HCT116 (cell line): ENCODE results near the gene HAVCR2. TPM values are rescaled to one million over a fixed set of nuclear protein-coding genes. Genes with fewer than 3 reads are reported as not detected.

ENCODE experiments used
- ATAC-seq: fragments of 200-7000 bp; cut with Tn5 transposase; 2 replicates; pipeline ENCODE4 v1.9.1; 2020; ENCODE audit warnings: mild to moderate bottlenecking, moderate library complexity
- BruUV-seq: library from RNA; stranded (reverse); fragments of 400-500 nt; replicated peaks from 2 replicates; lab custom pipeline; 2021; lab: Mats Ljungman, UMichigan
- CTCF ChIA-PET: fragments of 300-600 bp; sonication (Branson Sonifier 250); formaldehyde crosslinking; loops from one replicate; lab custom pipeline; 2021; ENCODE audit warnings: antibody characterized with exemption; lab: Charles Lee
- POLR2A ChIA-PET: fragments of 300-600, 350-600 bp; sonication (Branson Sonifier 250); formaldehyde crosslinking; loops from one replicate; lab custom pipeline; 2021; ENCODE audit warnings: antibody characterized with exemption; lab: Charles Lee
- RAD21 ChIA-PET, 2 experiments: fragments of 300-600 bp; sonication (Branson Sonifier 250); formaldehyde crosslinking; loops; one replicate each; lab custom pipeline; 2023; ENCODE audit warnings: low total read pairs in 2 of 2; ENCODE audit not compliant: uncharacterized antibody in 2 of 2, unreplicated experiment in 2 of 2, low non-redundant PET in 1 of 2; lab: Charles Lee
- DNase-seq: peaks from one replicate; pipeline ENCODE4 v3.0.0-alpha.2; 2010; ENCODE audit warnings: low read depth, low spot score
- H2AFZ ChIP-seq: fragments of 200-600 bp; shearing (Covaris generic), sonication (generic); 2 replicates; pipeline ENCODE4 v1.6.1; 2017; ENCODE audit warnings: low read depth, mixed run types, mixed read lengths, antibody characterized with exemption, low read length; ENCODE audit not compliant: poor library complexity, severe bottlenecking
- H3K27ac ChIP-seq: 2 replicates; pipeline ENCODE4 v1.5.1; 2012; ENCODE audit warnings: low read depth, low read length
- H3K27me3 ChIP-seq: fragments of 200-600 bp; sonication (generic); 2 replicates; pipeline ENCODE4 v1.6.1; 2016; ENCODE audit warnings: mixed run types, low read length, mixed read lengths; ENCODE audit not compliant: insufficient read depth
- H3K36me3 ChIP-seq, 2 experiments: fragments of 200-500 bp in 1 of 2; fragments of 200-600 bp in 1 of 2; sonication (Bioruptor generic) in 1 of 2; sonication (generic) in 1 of 2; 2 replicates each; pipeline versions ENCODE4 v1.5.1 to v1.6.1; 2014 to 2016; ENCODE audit warnings: low read length in 2 of 2, inconsistent platforms in 1 of 2, mixed read lengths in 1 of 2, mixed run types in 1 of 2; ENCODE audit not compliant: insufficient read depth in 2 of 2, control insufficient read depth in 1 of 2
- H3K4me1 ChIP-seq, 2 experiments: fragments of 200-600 bp in 1 of 2; sonication (generic) in 1 of 2; 2 replicates each; pipeline versions ENCODE4 v1.5.1 to v1.6.1; 2012 to 2017; ENCODE audit warnings: low read length in 2 of 2, inconsistent platforms in 1 of 2, mild to moderate bottlenecking in 1 of 2, mixed read lengths in 1 of 2, mixed run types in 1 of 2, moderate library complexity in 1 of 2; ENCODE audit not compliant: insufficient read depth in 2 of 2, control insufficient read depth in 1 of 2
- H3K4me2 ChIP-seq: fragments of 200-600 bp; sonication (generic); 2 replicates; pipeline ENCODE4 v1.6.1; 2017; ENCODE audit warnings: mixed run types, low read length, mixed read lengths
- H3K4me3 ChIP-seq, 2 experiments: fragments of 200-600 bp in 1 of 2; sonication (generic) in 1 of 2; replicated peaks in 1 of 2; 2 replicates each; pipeline ENCODE4 v1.5.1; 2011 to 2016; ENCODE audit warnings: low read length in 2 of 2, control low read depth in 1 of 2, low read depth in 1 of 2, mild to moderate bottlenecking in 1 of 2, mixed read lengths in 1 of 2, mixed run types in 1 of 2
- H3K79me2 ChIP-seq: fragments of 200-600 bp; sonication (generic); 2 replicates; pipeline ENCODE4 v1.6.1; 2017; ENCODE audit warnings: mild to moderate bottlenecking, mixed run types, low read length, moderate library complexity, mixed read lengths; ENCODE audit not compliant: insufficient read depth
- H3K9ac ChIP-seq: fragments of 200-600 bp; sonication (generic); 2 replicates; pipeline ENCODE4 v1.6.1; 2016; ENCODE audit warnings: low read length, mixed read lengths
- H3K9me2 ChIP-seq: fragments of 200-600 bp; sonication (generic), shearing (Covaris generic); 2 replicates; pipeline ENCODE4 v1.6.1; 2017; ENCODE audit warnings: mixed run types, mild to moderate bottlenecking, moderate library complexity; ENCODE audit not compliant: insufficient read depth
- H3K9me3 ChIP-seq, 2 experiments: fragments of 200-500 bp in 1 of 2; fragments of 200-600 bp in 1 of 2; sonication (Bioruptor generic) in 1 of 2; sonication (generic) in 1 of 2; 2 replicates each; pipeline ENCODE4 v1.6.1; 2014 to 2017; ENCODE audit warnings: low read length in 2 of 2, mixed read lengths in 2 of 2, inconsistent platforms in 1 of 2, low read depth in 1 of 2, mild to moderate bottlenecking in 1 of 2, mixed run types in 1 of 2, moderate library complexity in 1 of 2; ENCODE audit not compliant: control insufficient read depth in 1 of 2, insufficient read depth in 1 of 2
- H4K20me1 ChIP-seq: fragments of 200-600 bp; sonication (generic), shearing (Covaris generic); 2 replicates; pipeline ENCODE4 v1.6.1; 2017; ENCODE audit warnings: mixed run types, mild to moderate bottlenecking, moderate library complexity; ENCODE audit not compliant: insufficient read depth
- CEBPB ChIP-seq: IDR thresholded peaks from 2 replicates; pipeline ENCODE4 v1.6.1; 2012; ENCODE audit warnings: low read depth
- EZH2 ChIP-seq: fragments of 200-600 bp; sonication (generic); IDR thresholded peaks from 2 replicates; pipeline ENCODE4 v1.6.1; 2017; ENCODE audit warnings: antibody characterized with exemption, mixed run types
- SP1 ChIP-seq: IDR thresholded peaks from 2 replicates; pipeline ENCODE4 v1.6.1; 2012; ENCODE audit warnings: low read depth
- SRF ChIP-seq: IDR thresholded peaks from 2 replicates; pipeline ENCODE4 v1.6.1; 2012; ENCODE audit warnings: low read depth
- intact Hi-C: fragments of 100-400 bp; cut with micrococcal nuclease; formaldehyde crosslinking; loops from 2 replicates; pipeline ENCODE4 v1.10.0; 2022
- total RNA-seq: library from RNA; stranded (reverse); gene quantifications from one replicate; pipeline ENCODE4 v1.2.1, GENCODE V29; 2021; ENCODE audit not compliant: unreplicated experiment
- TF ChIP-seq, protein P1 (sequence below), 3 experiments: fragments of 200-600 bp in 1 of 3; sonication (generic) in 1 of 3; IDR thresholded peaks in 2 of 3; conservative IDR thresholded peaks in 1 of 3; 2 replicates each; pipeline ENCODE4 v1.5.1; 2012 to 2017; ENCODE audit warnings: low read depth in 2 of 3, low read length in 2 of 3, antibody characterized with exemption in 1 of 3, borderline replicate concordance in 1 of 3, control low read depth in 1 of 3, mild to moderate bottlenecking in 1 of 3, mixed read lengths in 1 of 3, mixed run types in 1 of 3, moderate library complexity in 1 of 3; ENCODE audit not compliant: insufficient read depth in 1 of 3
- TF ChIP-seq, protein P2 (sequence below): IDR thresholded peaks from 2 replicates; pipeline ENCODE4 v1.6.1; 2012
- TF ChIP-seq, protein P3 (sequence below): IDR thresholded peaks from 2 replicates; pipeline ENCODE4 v1.6.1; 2011; ENCODE audit warnings: mild to moderate bottlenecking, low read length, moderate library complexity; ENCODE audit not compliant: insufficient replicate concordance; ENCODE audit errors: extremely low read depth

The HAVCR2 gene
- total RNA-seq, 1 experiment from 2014 or later: 0.07 TPM

DNA sequence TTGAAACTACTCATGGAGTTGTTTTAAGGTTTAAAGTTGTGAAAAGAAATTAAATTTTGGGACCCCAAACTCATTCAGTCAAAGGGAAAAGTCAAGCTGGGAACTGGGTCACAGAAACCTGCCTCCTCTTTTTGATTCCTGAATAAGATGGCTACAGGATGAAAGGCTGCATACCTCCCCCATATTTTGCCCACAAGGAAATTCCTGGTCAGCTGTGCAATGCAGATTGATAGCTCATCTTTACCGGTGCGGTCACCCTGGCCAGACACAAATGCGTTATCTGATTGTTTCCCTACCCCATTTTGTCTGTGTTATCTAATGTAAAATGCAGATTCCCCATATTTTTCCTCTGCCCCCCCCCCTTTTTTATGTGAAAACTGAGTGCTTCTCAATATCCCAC is 1.3 kb downstream of the HAVCR2 start:
- TF ChIP-seq SP1 (no peak), CEBPB (no peak), EZH2 (no peak), SRF (no peak)
- TF ChIP-seq, protein P1, sequence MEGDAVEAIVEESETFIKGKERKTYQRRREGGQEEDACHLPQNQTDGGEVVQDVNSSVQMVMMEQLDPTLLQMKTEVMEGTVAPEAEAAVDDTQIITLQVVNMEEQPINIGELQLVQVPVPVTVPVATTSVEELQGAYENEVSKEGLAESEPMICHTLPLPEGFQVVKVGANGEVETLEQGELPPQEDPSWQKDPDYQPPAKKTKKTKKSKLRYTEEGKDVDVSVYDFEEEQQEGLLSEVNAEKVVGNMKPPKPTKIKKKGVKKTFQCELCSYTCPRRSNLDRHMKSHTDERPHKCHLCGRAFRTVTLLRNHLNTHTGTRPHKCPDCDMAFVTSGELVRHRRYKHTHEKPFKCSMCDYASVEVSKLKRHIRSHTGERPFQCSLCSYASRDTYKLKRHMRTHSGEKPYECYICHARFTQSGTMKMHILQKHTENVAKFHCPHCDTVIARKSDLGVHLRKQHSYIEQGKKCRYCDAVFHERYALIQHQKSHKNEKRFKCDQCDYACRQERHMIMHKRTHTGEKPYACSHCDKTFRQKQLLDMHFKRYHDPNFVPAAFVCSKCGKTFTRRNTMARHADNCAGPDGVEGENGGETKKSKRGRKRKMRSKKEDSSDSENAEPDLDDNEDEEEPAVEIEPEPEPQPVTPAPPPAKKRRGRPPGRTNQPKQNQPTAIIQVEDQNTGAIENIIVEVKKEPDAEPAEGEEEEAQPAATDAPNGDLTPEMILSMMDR (IDR thresholded peaks at IDR 0.05 in 2 of 3, conservative IDR thresholded peaks at IDR 0.05 in 1 of 3; ENCODE audit: borderline replicate concordance in 1 of 3, insufficient read depth in 1 of 3, low read depth in 2 of 3, low read length in 2 of 3): no peak
- TF ChIP-seq, protein P2, sequence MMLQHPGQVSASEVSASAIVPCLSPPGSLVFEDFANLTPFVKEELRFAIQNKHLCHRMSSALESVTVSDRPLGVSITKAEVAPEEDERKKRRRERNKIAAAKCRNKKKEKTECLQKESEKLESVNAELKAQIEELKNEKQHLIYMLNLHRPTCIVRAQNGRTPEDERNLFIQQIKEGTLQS: no peak
- TF ChIP-seq, protein P3, sequence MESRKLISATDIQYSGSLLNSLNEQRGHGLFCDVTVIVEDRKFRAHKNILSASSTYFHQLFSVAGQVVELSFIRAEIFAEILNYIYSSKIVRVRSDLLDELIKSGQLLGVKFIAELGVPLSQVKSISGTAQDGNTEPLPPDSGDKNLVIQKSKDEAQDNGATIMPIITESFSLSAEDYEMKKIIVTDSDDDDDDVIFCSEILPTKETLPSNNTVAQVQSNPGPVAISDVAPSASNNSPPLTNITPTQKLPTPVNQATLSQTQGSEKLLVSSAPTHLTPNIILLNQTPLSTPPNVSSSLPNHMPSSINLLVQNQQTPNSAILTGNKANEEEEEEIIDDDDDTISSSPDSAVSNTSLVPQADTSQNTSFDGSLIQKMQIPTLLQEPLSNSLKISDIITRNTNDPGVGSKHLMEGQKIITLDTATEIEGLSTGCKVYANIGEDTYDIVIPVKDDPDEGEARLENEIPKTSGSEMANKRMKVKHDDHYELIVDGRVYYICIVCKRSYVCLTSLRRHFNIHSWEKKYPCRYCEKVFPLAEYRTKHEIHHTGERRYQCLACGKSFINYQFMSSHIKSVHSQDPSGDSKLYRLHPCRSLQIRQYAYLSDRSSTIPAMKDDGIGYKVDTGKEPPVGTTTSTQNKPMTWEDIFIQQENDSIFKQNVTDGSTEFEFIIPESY: no peak
- DNase-seq: no peak
- Histone ChIP-seq H3K36me3 (no peaks in the 10 kb centered on the region), H3K27ac (no peak overlapping the region), H3K9ac (no peak overlapping the region), H3K4me3 (no peak overlapping the region), H2AFZ (no peak overlapping the region), H4K20me1 (no peaks in the 10 kb centered on the region), H3K9me2 (no peaks in the 10 kb centered on the region), H3K4me1 (no peaks in the 10 kb centered on the region), H3K27me3 (no peaks in the 10 kb centered on the region), H3K9me3 (no peaks in the 10 kb centered on the region), H3K4me2 (no peak overlapping the region), H3K79me2 (no peaks in the 10 kb centered on the region)
- RAD21 ChIA-PET: no interaction called here
- intact Hi-C loops: no loop called here
- CTCF ChIA-PET: no interaction called here
- ATAC-seq: no peak
- POLR2A ChIA-PET: no interaction called here
- no TSS peak for BruUV-seq
